Measurements from ENCODE around the gene PANK2.

PANK2 gene

GRCh38 chr20:3924304-3925112, 35.3 kb downstream of the PANK2 start:
- no peak for TF ChIP-seq CTCF (IDR thresholded peaks at IDR 0.05)
- no peak for TF ChIP-seq ZFX (IDR thresholded peaks at IDR 0.05; ENCODE audit: borderline replicate concordance)
- H3K27ac ChIP-seq = no peak overlapping the region; the same call in 1 of the 2 replicates

- TF ChIP-seq CTCF (IDR thresholded peaks at IDR 0.05) (no peak), ZFX (IDR thresholded peaks at IDR 0.05; ENCODE audit: borderline replicate concordance) (no peak)
- H3K27ac ChIP-seq = no peak overlapping the region; the same call in 1 of the 2 replicates
Measured at GRCh38 chr20:3925113-3925695, 36.0 kb downstream of the PANK2 start.

GRCh38 chr20:3925899-3926638, 36.9 kb downstream of the PANK2 start:
- no peak overlapping the region for H3K27ac ChIP-seq
- no peak for TF ChIP-seq ZFX (IDR thresholded peaks at IDR 0.05; ENCODE audit: borderline replicate concordance)
- no peak for TF ChIP-seq CTCF (IDR thresholded peaks at IDR 0.05)

- H3K27ac ChIP-seq = peak overlapping the region; percentile 25; the same call in 1 of the 2 replicates
- TF ChIP-seq ZFX (IDR thresholded peaks at IDR 0.05; ENCODE audit: borderline replicate concordance) = no peak
- TF ChIP-seq CTCF (IDR thresholded peaks at IDR 0.05) = no peak
Measured at GRCh38 chr20:3927486-3928291, 38.5 kb downstream of the PANK2 start.

GRCh38 chr20:3929713-3930060, 40.5 kb downstream of the PANK2 start:
- no peak overlapping the region for H3K27ac ChIP-seq
- TF ChIP-seq CTCF (IDR thresholded peaks at IDR 0.05) = no peak
- TF ChIP-seq ZFX (IDR thresholded peaks at IDR 0.05; ENCODE audit: borderline replicate concordance) = no peak

GRCh38 chr20:3930265-3931206, 41.3 kb downstream of the PANK2 start:
- no peak overlapping the region for H3K27ac ChIP-seq
- TF ChIP-seq CTCF (IDR thresholded peaks at IDR 0.05) (no peak), ZFX (IDR thresholded peaks at IDR 0.05; ENCODE audit: borderline replicate concordance) (no peak)

Measured in 22Rv1 (cell line).